Common myeloid progenitor, CD34-positive (primary cell): Measurements from ENCODE around the gene SMARCC1.

ENCODE experiments used
- CTCF ChIA-PET: fragments of 350-600 bp; sonication (Branson Sonifier 250); formaldehyde crosslinking; loops from one replicate; lab custom pipeline; 2021; ENCODE audit warnings: antibody characterized with exemption; lab: Charles Lee
- POLR2A ChIA-PET: fragments of 350-600 bp; sonication (Branson Sonifier 250); formaldehyde crosslinking; loops from one replicate; lab custom pipeline; 2021; ENCODE audit warnings: antibody characterized with exemption; lab: Charles Lee
- DNase-seq, 3 donors: peaks; one replicate each; pipeline versions ENCODE4 v3.0.0 to v3.0.0-alpha.2; 2013
- H3K27ac ChIP-seq, 2 experiments: 1 replicate in 1 of 2; 2 replicates in 1 of 2; pipeline ENCODE4 v1.7.0; 2013; ENCODE audit warnings: inconsistent platforms in 2 of 2, low read length in 2 of 2, mild to moderate bottlenecking in 2 of 2, low read depth in 1 of 2, moderate library complexity in 1 of 2; ENCODE audit not compliant: severe bottlenecking in 2 of 2, insufficient read depth in 1 of 2, poor library complexity in 1 of 2
- H3K27me3 ChIP-seq, 5 experiments: replicated peaks in 2 of 5; 1 replicate in 3 of 5; 2 replicates in 2 of 5; pipeline versions ENCODE4 v1.6.1 to v1.7.0; 2013; ENCODE audit warnings: low read length in 4 of 5, mild to moderate bottlenecking in 2 of 5, moderate library complexity in 2 of 5, inconsistent platforms in 1 of 5; ENCODE audit not compliant: insufficient read depth in 5 of 5, control insufficient read depth in 4 of 5
- H3K36me3 ChIP-seq, 4 experiments: 1 replicate in 2 of 4; 2 replicates in 2 of 4; pipeline versions ENCODE4 v1.6.1 to v1.7.0; 2013; ENCODE audit warnings: low read length in 3 of 4, control low read depth in 1 of 4, mild to moderate bottlenecking in 1 of 4; ENCODE audit not compliant: control insufficient read depth in 4 of 4, insufficient read depth in 4 of 4
- H3K4me1 ChIP-seq, 4 experiments: 1 replicate in 3 of 4; 2 replicates in 1 of 4; pipeline versions ENCODE4 v1.6.1 to v1.7.1; 2013; ENCODE audit warnings: low read length in 3 of 4, mild to moderate bottlenecking in 3 of 4, control low read depth in 1 of 4, inconsistent platforms in 1 of 4, moderate library complexity in 1 of 4; ENCODE audit not compliant: control insufficient read depth in 4 of 4, insufficient read depth in 4 of 4; ENCODE audit errors: control extremely low read depth in 1 of 4
- H3K4me3 ChIP-seq, 7 experiments: 1 replicate in 4 of 7; 2 replicates in 3 of 7; pipeline versions ENCODE4 v1.5.1 to v1.7.0; 2013; ENCODE audit warnings: mild to moderate bottlenecking in 7 of 7, low read length in 6 of 7, moderate library complexity in 6 of 7, inconsistent platforms in 2 of 7, low read depth in 2 of 7, control low read depth in 1 of 7; ENCODE audit not compliant: insufficient read depth in 4 of 7, control insufficient read depth in 1 of 7; ENCODE audit errors: extremely low read depth in 1 of 7
- H3K9me3 ChIP-seq, 5 experiments: 1 replicate in 4 of 5; 2 replicates in 1 of 5; pipeline versions ENCODE4 v1.6.1 to v1.7.1; 2013; ENCODE audit warnings: low read length in 4 of 5, mild to moderate bottlenecking in 2 of 5, inconsistent platforms in 1 of 5, low read depth in 1 of 5, moderate library complexity in 1 of 5; ENCODE audit not compliant: control insufficient read depth in 4 of 5, insufficient read depth in 2 of 5; ENCODE audit errors: control extremely low read depth in 1 of 5
- WGBS: methylation state at CpG from one replicate; pipeline ENCODE4 v1.1.5; 2013; ENCODE audit not compliant: insufficient coverage; 5-methylcytosine and 5-hydroxymethylcytosine counted together

The SMARCC1 gene

GRCh38 chr3:47613722-47614121 lies 168.0 kb downstream of the SMARCC1 start:
- no peaks in the 10 kb centered on the region for H3K27me3 ChIP-seq
- H3K36me3 ChIP-seq: peaks cover 23 to 80% (median 58%) of the 10 kb centered on the region in 4 experiments
- DNase-seq: no peak
- no peak overlapping the region for H3K27ac ChIP-seq
- H3K4me3 ChIP-seq: no peak overlapping the region
- ChIA-PET CTCF (no interaction called here), POLR2A (no interaction called here)
- H3K9me3 ChIP-seq: no peaks in the 10 kb centered on the region
- H3K4me1 ChIP-seq: no peaks in the 10 kb centered on the region
- 100% methylated on average over 2 of the region's 4 CpGs for WGBS

- H3K36me3 ChIP-seq: peaks cover 25 to 80% (median 58%) of the 10 kb centered on the region in 4 experiments
- H3K27me3 ChIP-seq: no peaks in the 10 kb centered on the region
- no peaks in the 10 kb centered on the region for H3K4me1 ChIP-seq
- H3K4me3 ChIP-seq: no peak overlapping the region
- no peaks in the 10 kb centered on the region for H3K9me3 ChIP-seq
- 100% methylated on average over 2 of the region's 2 CpGs for WGBS
- ChIA-PET POLR2A (no interaction called here), CTCF (interaction anchor here (1.1 kb wide), 1 partner anchor 9 kb away, joined by 3 read pairs; no protein-coding TSS in a partner anchor)
- H3K27ac ChIP-seq: peak overlapping the region in 1 of 2 experiments; percentile 29
- DNase-seq: no peak
These were observed 168.8 kb downstream of the SMARCC1 start for GRCh38 chr3:47612879-47613278.

- peaks cover 23 to 79% (median 57%) of the 10 kb centered on the region in 4 experiments for H3K36me3 ChIP-seq
- no peaks in the 10 kb centered on the region for H3K9me3 ChIP-seq
- peak overlapping the region in 1 of 2 experiments; percentile 29 for H3K27ac ChIP-seq
- CTCF ChIA-PET: interaction anchor here (1.1 kb wide), 1 partner anchor 8 kb away, joined by 3 read pairs; no protein-coding TSS in a partner anchor
- H3K4me3 ChIP-seq: no peak overlapping the region
- no peak for DNase-seq
- H3K27me3 ChIP-seq: no peaks in the 10 kb centered on the region
- POLR2A ChIA-PET: no interaction called here
- no peaks in the 10 kb centered on the region for H3K4me1 ChIP-seq
These were observed 169.5 kb downstream of the SMARCC1 start for GRCh38 chr3:47612178-47612577.

GRCh38 chr3:47611576-47611975 lies 170.1 kb downstream of the SMARCC1 start:
- Histone ChIP-seq H3K4me3 (no peak overlapping the region), H3K27me3 (no peaks in the 10 kb centered on the region), H3K27ac (peak overlapping the region in 1 of 2 experiments; percentile 21), H3K9me3 (no peaks in the 10 kb centered on the region), H3K36me3 (peaks cover 19 to 79% (median 56%) of the 10 kb centered on the region in 4 experiments), H3K4me1 (no peaks in the 10 kb centered on the region)
- 94% methylated on average over 2 of the region's 2 CpGs for WGBS
- ChIA-PET CTCF (interaction anchor here (1.1 kb wide), 1 partner anchor 8 kb away, joined by 3 read pairs; no protein-coding TSS in a partner anchor), POLR2A (no interaction called here)
- DNase-seq: no peak

- WGBS: 100% methylated on average over 1 of the region's 3 CpGs
- Histone ChIP-seq H3K36me3 (peaks cover 19 to 82% (median 57%) of the 10 kb centered on the region in 4 experiments), H3K9me3 (no peaks in the 10 kb centered on the region), H3K4me3 (no peak overlapping the region), H3K27ac (no peak overlapping the region), H3K4me1 (no peaks in the 10 kb centered on the region), H3K27me3 (no peaks in the 10 kb centered on the region)
- DNase-seq: no peak
- ChIA-PET CTCF (no interaction called here), POLR2A (no interaction called here)
These were observed 171.1 kb downstream of the SMARCC1 start for GRCh38 chr3:47610583-47610982.

DNA sequence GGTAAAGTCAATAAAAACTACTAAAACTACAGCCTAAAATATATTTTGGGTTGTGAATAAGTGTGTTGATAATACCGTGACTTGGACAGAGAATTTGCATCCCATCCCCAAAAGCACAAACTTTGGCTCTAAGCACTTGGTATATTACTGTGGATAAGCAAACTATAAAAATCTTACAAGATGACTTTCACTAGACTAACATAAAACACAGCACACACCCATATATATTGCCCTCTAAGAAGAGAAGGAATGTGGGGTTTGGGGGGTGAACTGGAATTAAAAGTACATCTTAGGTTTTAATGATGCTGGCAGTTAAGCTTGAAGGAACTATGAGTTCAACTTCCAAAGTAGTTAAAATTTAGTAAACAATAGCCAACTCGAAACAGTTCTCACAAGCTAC lies 174.4 kb downstream of the SMARCC1 start:
- ChIA-PET CTCF (interaction anchor here (0.9 kb wide), 1 partner anchor 11 kb away, joined by 3 read pairs; no protein-coding TSS in a partner anchor), POLR2A (no interaction called here)
- Histone ChIP-seq H3K36me3 (peaks cover 19 to 84% (median 58%) of the 10 kb centered on the region in 4 experiments), H3K4me3 (no peak overlapping the region), H3K27me3 (no peaks in the 10 kb centered on the region), H3K4me1 (no peaks in the 10 kb centered on the region), H3K27ac (no peak overlapping the region), H3K9me3 (no peaks in the 10 kb centered on the region)
- no peak for DNase-seq
- 100% methylated on average over 1 of the region's 2 CpGs for WGBS

DNA sequence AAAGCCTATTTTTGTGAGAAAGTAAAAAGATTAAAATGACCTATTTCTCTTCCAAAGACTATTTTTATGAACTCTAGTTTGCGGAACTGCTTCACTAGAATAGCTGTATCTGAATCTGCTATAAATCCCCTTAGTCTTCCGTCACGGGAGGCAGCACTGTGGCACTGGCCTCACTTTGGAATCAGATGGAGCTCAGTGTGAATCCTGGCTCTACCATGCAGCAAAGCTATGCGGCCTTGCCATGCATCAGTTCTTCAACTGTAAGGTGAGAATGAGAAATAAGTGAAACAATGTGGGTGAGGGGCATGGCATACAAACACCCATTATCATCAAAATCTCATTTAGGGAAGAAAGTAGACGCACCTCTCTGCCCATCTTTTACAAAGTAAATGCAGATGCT lies 175.5 kb downstream of the SMARCC1 start:
- no peaks in the 10 kb centered on the region for H3K9me3 ChIP-seq
- H3K36me3 ChIP-seq: peaks cover 18 to 79% (median 55%) of the 10 kb centered on the region in 4 experiments
- H3K4me1 ChIP-seq: no peaks in the 10 kb centered on the region
- CTCF ChIA-PET: interaction anchor here (0.6 to 1.1 kb wide), 3 partner anchors 9 to 335 kb away, joined by 3 to 4 read pairs (median 3); no protein-coding TSS in a partner anchor
- DNase-seq: no peak
- 92% methylated on average over 3 of the region's 5 CpGs for WGBS
- no peak overlapping the region for H3K4me3 ChIP-seq
- H3K27me3 ChIP-seq: no peaks in the 10 kb centered on the region
- H3K27ac ChIP-seq: no peak overlapping the region
- POLR2A ChIA-PET: no interaction called here
